ENCODE measurements around the gene PXYLP1.

PXYLP1 gene

GRCh38 chr3:141266797-141267555 is 35.4 kb downstream of the PXYLP1 start:
- CTCF ChIA-PET, result no interaction called here
- POLR2A ChIA-PET, result no interaction called here
- no peak for DNase-seq (ENCODE audit: extremely low spot score)
- TF ChIP-seq ARNT (IDR thresholded peaks at IDR 0.05) (no peak), FOXM1 (IDR thresholded peaks at IDR 0.05; ENCODE audit: borderline replicate concordance) (no peak), TARDBP (IDR thresholded peaks at IDR 0.05) (no peak), PKNOX1 (IDR thresholded peaks at IDR 0.05) (no peak), FOXK2 (IDR thresholded peaks at IDR 0.05) (no peak), NFRKB (IDR thresholded peaks at IDR 0.05) (no peak), L3MBTL2 (conservative IDR thresholded peaks at IDR 0.05) (no peak), FOXA1 (IDR thresholded peaks at IDR 0.05) (no peak), SP1 (IDR thresholded peaks at IDR 0.05) (no peak), SUZ12 (IDR thresholded peaks at IDR 0.05) (no peak), CTBP1 (IDR thresholded peaks at IDR 0.05; ENCODE audit: borderline replicate concordance) (no peak), HDGF (IDR thresholded peaks at IDR 0.05; ENCODE audit: borderline replicate concordance) (no peak), BHLHE40 (IDR thresholded peaks at IDR 0.05; ENCODE audit: borderline replicate concordance) (no peak), ELF4 (IDR thresholded peaks at IDR 0.05) (no peak), ZNF384 (IDR thresholded peaks at IDR 0.05) (no peak), LEF1 (IDR thresholded peaks at IDR 0.05; ENCODE audit: borderline replicate concordance) (no peak)

GRCh38 chr3:141267629-141268028 is 36.0 kb downstream of the PXYLP1 start:
- TF ChIP-seq TARDBP (IDR thresholded peaks at IDR 0.05) (no peak), ZNF384 (IDR thresholded peaks at IDR 0.05) (no peak), SUZ12 (IDR thresholded peaks at IDR 0.05) (no peak), SP1 (IDR thresholded peaks at IDR 0.05) (no peak), BHLHE40 (IDR thresholded peaks at IDR 0.05; ENCODE audit: borderline replicate concordance) (no peak), FOXA1 (IDR thresholded peaks at IDR 0.05) (no peak), HDGF (IDR thresholded peaks at IDR 0.05; ENCODE audit: borderline replicate concordance) (no peak), NFRKB (IDR thresholded peaks at IDR 0.05) (no peak), FOXM1 (IDR thresholded peaks at IDR 0.05; ENCODE audit: borderline replicate concordance) (no peak)
- CTCF ChIA-PET, result no interaction called here
- POLR2A ChIA-PET, result no interaction called here
- no peak for DNase-seq (ENCODE audit: extremely low spot score)

GRCh38 chr3:141268306-141268705 is 36.7 kb downstream of the PXYLP1 start:
- ChIA-PET CTCF (no interaction called here), POLR2A (no interaction called here)
- DNase-seq (ENCODE audit: extremely low spot score), result no peak
- no peak for TF ChIP-seq CTBP1 (IDR thresholded peaks at IDR 0.05; ENCODE audit: borderline replicate concordance)
- TF ChIP-seq TARDBP (IDR thresholded peaks at IDR 0.05), result no peak
- TF ChIP-seq BHLHE40 (IDR thresholded peaks at IDR 0.05; ENCODE audit: borderline replicate concordance), result no peak
- TF ChIP-seq SP1 (IDR thresholded peaks at IDR 0.05), result no peak
- no peak for TF ChIP-seq SUZ12 (IDR thresholded peaks at IDR 0.05)
- no peak for TF ChIP-seq ELF4 (IDR thresholded peaks at IDR 0.05)
- TF ChIP-seq FOXK2 (IDR thresholded peaks at IDR 0.05), result no peak
- TF ChIP-seq NFRKB (IDR thresholded peaks at IDR 0.05), result no peak
- TF ChIP-seq L3MBTL2 (conservative IDR thresholded peaks at IDR 0.05), result no peak
- no peak for TF ChIP-seq PKNOX1 (IDR thresholded peaks at IDR 0.05)
- no peak for TF ChIP-seq FOXM1 (IDR thresholded peaks at IDR 0.05; ENCODE audit: borderline replicate concordance)
- no peak for TF ChIP-seq FOXA1 (IDR thresholded peaks at IDR 0.05)
- TF ChIP-seq ARNT (IDR thresholded peaks at IDR 0.05), result no peak
- no peak for TF ChIP-seq LEF1 (IDR thresholded peaks at IDR 0.05; ENCODE audit: borderline replicate concordance)
- TF ChIP-seq ZNF384 (IDR thresholded peaks at IDR 0.05), result no peak
- no peak for TF ChIP-seq HDGF (IDR thresholded peaks at IDR 0.05; ENCODE audit: borderline replicate concordance)

GRCh38 chr3:141268791-141269190 is 37.2 kb downstream of the PXYLP1 start:
- ChIA-PET CTCF (no interaction called here), POLR2A (no interaction called here)
- DNase-seq (ENCODE audit: extremely low spot score), result no peak
- TF ChIP-seq L3MBTL2 (conservative IDR thresholded peaks at IDR 0.05) (no peak), FOXK2 (IDR thresholded peaks at IDR 0.05) (no peak), SP1 (IDR thresholded peaks at IDR 0.05) (no peak), LEF1 (IDR thresholded peaks at IDR 0.05; ENCODE audit: borderline replicate concordance) (no peak), ELF4 (IDR thresholded peaks at IDR 0.05) (no peak), CTBP1 (IDR thresholded peaks at IDR 0.05; ENCODE audit: borderline replicate concordance) (no peak), PKNOX1 (IDR thresholded peaks at IDR 0.05) (no peak), HDGF (IDR thresholded peaks at IDR 0.05; ENCODE audit: borderline replicate concordance) (no peak), ZNF384 (IDR thresholded peaks at IDR 0.05) (no peak), FOXM1 (IDR thresholded peaks at IDR 0.05; ENCODE audit: borderline replicate concordance) (no peak)

DNA sequence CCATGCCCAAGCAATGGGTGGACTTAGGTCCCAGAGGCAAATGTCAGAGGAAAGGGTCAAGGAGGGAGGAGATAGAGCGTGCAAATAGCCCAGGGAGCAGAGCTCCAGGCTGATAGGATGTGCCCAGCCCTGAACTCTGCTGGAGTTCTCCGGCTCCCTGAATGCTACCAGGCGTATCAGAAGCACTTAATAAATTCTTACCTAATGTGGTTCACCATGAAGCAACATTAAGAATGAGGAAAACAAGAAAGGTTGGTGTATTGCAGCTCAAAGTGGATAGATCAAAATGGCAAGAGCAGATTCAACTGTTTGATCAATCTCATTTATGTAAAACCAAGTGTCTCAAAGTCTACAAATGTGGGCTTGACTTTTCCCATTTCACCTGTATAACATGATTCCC is 38.3 kb downstream of the PXYLP1 start:
- POLR2A ChIA-PET, result no interaction called here
- TF ChIP-seq LEF1 (IDR thresholded peaks at IDR 0.05; ENCODE audit: borderline replicate concordance) (no peak), FOXM1 (IDR thresholded peaks at IDR 0.05; ENCODE audit: borderline replicate concordance) (no peak), NFRKB (IDR thresholded peaks at IDR 0.05) (no peak), HDGF (IDR thresholded peaks at IDR 0.05; ENCODE audit: borderline replicate concordance) (no peak), FOXK2 (IDR thresholded peaks at IDR 0.05) (no peak)
- DNase-seq (ENCODE audit: extremely low spot score), result no peak
- CTCF ChIA-PET, result no interaction called here

Measured in HEK293T (cell line).